SK-N-SH (cell line): ENCODE measurements around the gene TMEM123. TPM values are rescaled to one million over a fixed set of nuclear protein-coding genes. Genes with fewer than 3 reads are reported as not detected.

ENCODE experiments used
- CTCF ChIA-PET: fragments of 300-600, 350-600 bp; formaldehyde crosslinking; extraction: SDS; loops from one replicate; lab custom pipeline; 2021; lab: Yijun Ruan, JAX
- POLR2A ChIA-PET: fragments of 350-600 bp; sonication (Branson Sonifier 250); formaldehyde crosslinking; extraction: SDS; loops from one replicate; lab custom pipeline; 2020; ENCODE audit warnings: antibody characterized with exemption, inconsistent platforms; lab: Yijun Ruan, JAX
- DNase-seq: peaks from one replicate; pipeline ENCODE4 v3.0.0; 2012
- H2AFZ ChIP-seq: fragments of 200-600 bp; sonication (generic); 2 replicates; pipeline ENCODE4 v1.8.1; 2016; ENCODE audit warnings: antibody characterized with exemption, mild to moderate bottlenecking, low read depth
- H3F3A ChIP-seq: fragments of 200-600 bp; sonication (generic); replicated peaks from 2 replicates; pipeline ENCODE3; 2016; ENCODE audit warnings: antibody characterized with exemption, mild to moderate bottlenecking; ENCODE audit not compliant: insufficient read depth
- H3K27ac ChIP-seq, 2 experiments: fragments of 200-500 bp in 1 of 2; fragments of 200-600 bp in 1 of 2; sonication (Bioruptor generic) in 1 of 2; sonication (generic), shearing (Covaris generic) in 1 of 2; 2 replicates each; pipeline versions ENCODE4 v1.5.1 to v1.6.1; 2014 to 2016; ENCODE audit warnings: low read depth in 2 of 2, inconsistent platforms in 1 of 2, low read length in 1 of 2, mild to moderate bottlenecking in 1 of 2, mixed read lengths in 1 of 2
- H3K27me3 ChIP-seq: fragments of 200-600 bp; sonication (generic), shearing (Covaris generic); 2 replicates; pipeline ENCODE4 v1.6.1; 2016; ENCODE audit warnings: mixed run types; ENCODE audit not compliant: insufficient read depth
- H3K36me3 ChIP-seq, 2 experiments: fragments of 200-500 bp in 1 of 2; fragments of 200-600 bp in 1 of 2; sonication (Bioruptor generic) in 1 of 2; sonication (generic) in 1 of 2; replicated peaks in 1 of 2; 2 replicates each; pipeline versions ENCODE3 to v1.5.1; 2014 to 2016; ENCODE audit warnings: low read length in 1 of 2, mild to moderate bottlenecking in 1 of 2; ENCODE audit not compliant: insufficient read depth in 2 of 2, control insufficient read depth in 1 of 2
- H3K4me1 ChIP-seq, 2 experiments: fragments of 200-500 bp in 1 of 2; fragments of 200-600 bp in 1 of 2; sonication (Bioruptor generic) in 1 of 2; sonication (generic), shearing (Covaris generic) in 1 of 2; 2 replicates each; pipeline versions ENCODE4 v1.5.1 to v1.6.1; 2014 to 2016; ENCODE audit warnings: low read depth in 1 of 2, low read length in 1 of 2, mixed run types in 1 of 2; ENCODE audit not compliant: insufficient read depth in 2 of 2, control insufficient read depth in 1 of 2
- H3K4me2 ChIP-seq: fragments of 200-600 bp; sonication (generic), shearing (Covaris generic); 2 replicates; pipeline ENCODE4 v1.6.1; 2017; ENCODE audit warnings: mixed run types
- H3K4me3 ChIP-seq, 2 experiments: fragments of 200-500 bp in 1 of 2; fragments of 200-600 bp in 1 of 2; sonication (Bioruptor generic) in 1 of 2; sonication (generic), shearing (Covaris generic) in 1 of 2; 2 replicates each; pipeline versions ENCODE4 v1.5.1 to v1.8.1; 2014 to 2016; ENCODE audit warnings: low read depth in 2 of 2, inconsistent platforms in 1 of 2, low read length in 1 of 2, mild to moderate bottlenecking in 1 of 2, mixed read lengths in 1 of 2, moderate library complexity in 1 of 2
- H3K79me2 ChIP-seq: fragments of 200-600 bp; sonication (generic); 2 replicates; pipeline ENCODE4 v1.8.1; 2017; ENCODE audit warnings: mild to moderate bottlenecking; ENCODE audit not compliant: insufficient read depth
- H3K9ac ChIP-seq: fragments of 200-600 bp; sonication (generic); 2 replicates; pipeline ENCODE4 v1.6.1; 2017; ENCODE audit warnings: mixed run types
- H3K9me2 ChIP-seq: fragments of 200-600 bp; sonication (generic); 2 replicates; pipeline ENCODE4 v1.6.1; 2017; ENCODE audit warnings: mixed run types
- H3K9me3 ChIP-seq: fragments of 200-600 bp; sonication (generic); 2 replicates; pipeline ENCODE4 v1.6.1; 2017; ENCODE audit warnings: mixed run types, mild to moderate bottlenecking, moderate library complexity
- H4K20me1 ChIP-seq: fragments of 200-600 bp; sonication (generic); 2 replicates; pipeline ENCODE4 v1.6.1; 2017; ENCODE audit warnings: mild to moderate bottlenecking, mixed run types; ENCODE audit not compliant: insufficient read depth
- CHD2 ChIP-seq: fragments of 150-350 bp; IDR thresholded peaks from 2 replicates; pipeline ENCODE4 v1.6.1; 2018; ENCODE audit warnings: low read length; ENCODE audit not compliant: partially characterized antibody
- CTCF ChIP-seq: fragments of 200-600 bp; sonication (generic); IDR thresholded peaks from 2 replicates; pipeline ENCODE4 v1.6.1; 2017; ENCODE audit warnings: antibody characterized with exemption, mild to moderate bottlenecking, moderate library complexity
- ELF1 ChIP-seq: IDR thresholded peaks from 2 replicates; pipeline ENCODE4 v1.4.0; 2012
- FOXJ3 ChIP-seq: sonication (generic); formaldehyde crosslinking; IDR thresholded peaks from 2 replicates; pipeline ENCODE4 v1.5.1; 2020; ENCODE audit warnings: mild to moderate bottlenecking, missing genetic modification reagents
- FOXM1 ChIP-seq: IDR thresholded peaks from 2 replicates; pipeline ENCODE4 v1.4.0; 2012; ENCODE audit warnings: low read depth, mild to moderate bottlenecking
- GATA2 ChIP-seq: sonication (generic); formaldehyde crosslinking; IDR thresholded peaks from 2 replicates; pipeline ENCODE4 v1.5.0; 2020; ENCODE audit warnings: mild to moderate bottlenecking, missing genetic modification reagents
- IRF3 ChIP-seq: fragments of 150-350 bp; IDR thresholded peaks from 2 replicates; pipeline ENCODE4 v1.6.1; 2016; ENCODE audit warnings: mild to moderate bottlenecking, low read depth, low read length
- JUND ChIP-seq: IDR thresholded peaks from 2 replicates; pipeline ENCODE4 v1.4.0; 2012
- MEF2A ChIP-seq: IDR thresholded peaks from 2 replicates; pipeline ENCODE4 v1.4.0; 2012; ENCODE audit warnings: low read depth, borderline replicate concordance
- NFIC ChIP-seq: IDR thresholded peaks from 2 replicates; pipeline ENCODE4 v1.4.0; 2012; ENCODE audit warnings: borderline replicate concordance
- PBX3 ChIP-seq: IDR thresholded peaks from 2 replicates; pipeline ENCODE4; 2012
- POLR2AphosphoS5 ChIP-seq: IDR thresholded peaks from 2 replicates; pipeline ENCODE4 v1.6.1; 2012; ENCODE audit warnings: low read depth, low read length
- RFX5 ChIP-seq: IDR thresholded peaks from 2 replicates; pipeline ENCODE4 v1.6.1; 2012; ENCODE audit warnings: mild to moderate bottlenecking, improper control_type of control experiment, low read length
- SIN3A ChIP-seq: IDR thresholded peaks from 2 replicates; pipeline ENCODE4 v1.6.1; 2012; ENCODE audit warnings: low read depth, mild to moderate bottlenecking, low read length, moderate library complexity, borderline replicate concordance
- TAF1 ChIP-seq: IDR thresholded peaks from 2 replicates; pipeline ENCODE4 v1.6.1; 2012; ENCODE audit warnings: low read depth, mild to moderate bottlenecking, low read length, moderate library complexity, borderline replicate concordance
- USF2 ChIP-seq: fragments of 150-350 bp; IDR thresholded peaks from 2 replicates; pipeline ENCODE4 v1.6.1; 2017; ENCODE audit warnings: antibody characterized with exemption, low read length, low read depth, borderline replicate concordance
- YY1 ChIP-seq: IDR thresholded peaks from 2 replicates; pipeline ENCODE4 v1.4.0; 2012; ENCODE audit warnings: low read depth, mild to moderate bottlenecking
- ZBTB33 ChIP-seq: IDR thresholded peaks from 2 replicates; pipeline ENCODE4 v1.4.0; 2012; ENCODE audit warnings: low read depth, borderline replicate concordance
- WGBS: methylation state at CpG from one replicate; pipeline ENCODE4 v1.1.6; 2017; ENCODE audit warnings: low lambda C conversion rate; 5-methylcytosine and 5-hydroxymethylcytosine counted together
- polyA plus RNA-seq, 3 experiments: library from polyadenylated mRNA; depleted of rRNA; stranded (reverse); fragments of >200 nt; gene quantifications; 2 replicates each; pipeline ENCODE4 v1.2.3, GENCODE V29; 2012

Gene TMEM123
- polyA plus RNA-seq, 1 of the 3 experiments (the other 2 are of a cell fraction) = 86.1 TPM

- H3K27ac ChIP-seq = no peak overlapping the region
Observed at GRCh38 chr11:102500829-102501228, 48.3 kb upstream of the TMEM123 start.

More at GRCh38 chr11:102500829-102501228, 48.3 kb upstream of the TMEM123 start:
- 43% methylated on average over 2 of the region's 2 CpGs for WGBS
- H3K9me3 ChIP-seq = no peaks in the 10 kb centered on the region
- ChIA-PET CTCF (interaction anchor here (0.6 to 3.2 kb wide), 3 partner anchors 20 to 159 kb away, joined by 3 to 13 read pairs (median 7); no protein-coding TSS in a partner anchor), POLR2A (no interaction called here)
- no peaks in the 10 kb centered on the region for H3K4me1 ChIP-seq
- H3K4me2 ChIP-seq = no peak overlapping the region
- H2AFZ ChIP-seq = no peak overlapping the region
- no peaks in the 10 kb centered on the region for H4K20me1 ChIP-seq
- DNase-seq = no peak
- TF ChIP-seq USF2 (no peak), GATA2 (no peak), PBX3 (no peak), ELF1 (no peak), ZBTB33 (no peak), CHD2 (no peak), NFIC (no peak), POLR2AphosphoS5 (no peak), MEF2A (no peak), YY1 (no peak), SIN3A (no peak), TAF1 (no peak), FOXM1 (no peak), FOXJ3 (CRISPR knock-in tag) (no peak), JUND (no peak), IRF3 (no peak), CTCF (no peak), RFX5 (no peak)
- TF ChIP-seq, all 33 proteins: peak for 0
- Histone ChIP-seq H3K36me3 (no peaks in the 10 kb centered on the region), H3K9me2 (no peaks in the 10 kb centered on the region), H3K9ac (no peak overlapping the region), H3K27me3 (no peaks in the 10 kb centered on the region), H3K79me2 (no peaks in the 10 kb centered on the region), H3F3A (no peaks in the 10 kb centered on the region), H3K4me3 (no peak overlapping the region)
